Measurements from ENCODE around the gene CDH23.

DNA sequence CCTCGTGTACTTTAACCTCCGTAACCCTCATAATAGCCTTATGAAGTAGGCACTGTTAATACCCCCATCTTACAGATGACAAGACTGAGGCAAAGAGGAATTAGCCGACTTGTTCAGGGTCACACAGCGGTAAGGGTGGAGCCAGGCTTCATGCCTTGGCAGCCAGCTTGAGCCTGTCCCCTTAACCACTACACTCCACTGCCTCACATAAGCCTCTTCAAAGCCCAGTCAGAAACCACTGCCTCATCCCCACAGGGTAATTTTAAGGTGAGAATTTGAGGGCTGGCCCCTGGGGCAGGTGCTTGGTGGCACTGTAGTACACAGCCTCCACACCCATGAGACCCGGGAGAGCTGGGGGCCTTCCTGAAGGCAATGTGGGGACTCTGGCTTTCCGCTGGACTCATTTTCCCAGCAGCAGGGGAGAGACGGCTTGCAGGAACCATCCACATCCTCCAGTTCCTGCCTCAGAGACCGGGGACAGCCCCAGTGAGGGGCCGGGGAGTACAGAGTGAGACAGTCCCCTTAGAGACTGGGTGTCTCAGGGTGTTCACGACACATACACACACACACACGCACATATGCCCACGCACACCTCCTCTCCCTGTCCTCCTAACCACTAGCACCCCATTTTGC, 330.5 kb downstream of the CDH23 start:
- TF ChIP-seq CTCF (IDR thresholded peaks at IDR 0.05) (no peak), POLR2AphosphoS5 (IDR thresholded peaks at IDR 0.05; ENCODE audit: insufficient read depth in 1 of 2, low read depth in 1 of 2) (no peak), POLR2A (IDR thresholded peaks at IDR 0.05) (no peak)

All from vagina (tissue), 2 donors.